Measurements from ENCODE around the gene RBPJL. TPM values are rescaled to one million over a fixed set of nuclear protein-coding genes. Genes with fewer than 3 reads are reported as not detected.

RBPJL gene
- total RNA-seq, 2 experiments from 2014 or later: not detected

- Mint-ChIP-seq H3K4me3 (no peak overlapping the region), H3K27ac (no peak overlapping the region), H3K27me3 (peaks cover 15% of the 10 kb centered on the region), H3K9me3 (no peaks in the 10 kb centered on the region), H3K4me1 (ENCODE audit: low read depth) (no peaks in the 10 kb centered on the region), H3K36me3 (ENCODE audit: low read depth) (no peaks in the 10 kb centered on the region)
- intact Hi-C loops (cut with micrococcal nuclease): no loop called here
- POLR2A ChIA-PET: no interaction called here
- DNase-seq (no peak), ATAC-seq (no peak)
- no peak for TF ChIP-seq CTCF (IDR thresholded peaks at IDR 0.05)
- CTCF ChIA-PET: interaction anchor here (1.7 kb wide), 1 partner anchor 31 kb away, joined by 5 read pairs; no protein-coding TSS in a partner anchor
Observed at GRCh38 chr20:45263556-45264266, 42.9 kb upstream of the RBPJL start.

- DNase-seq: no peak
- Mint-ChIP-seq H3K4me1 (ENCODE audit: low read depth) (no peaks in the 10 kb centered on the region), H3K4me3 (no peak overlapping the region), H3K36me3 (ENCODE audit: low read depth) (no peaks in the 10 kb centered on the region), H3K9me3 (no peaks in the 10 kb centered on the region), H3K27ac (no peak overlapping the region), H3K27me3 (peaks cover 23% of the 10 kb centered on the region)
- no peak for TF ChIP-seq CTCF (IDR thresholded peaks at IDR 0.05)
- intact Hi-C loops (cut with micrococcal nuclease): no loop called here
- ChIA-PET CTCF (no interaction called here), POLR2A (no interaction called here)
- ATAC-seq: no peak
Observed at GRCh38 chr20:45266977-45267376, 39.7 kb upstream of the RBPJL start.

GRCh38 chr20:45268531-45268930 lies 38.1 kb upstream of the RBPJL start:
- ATAC-seq: no peak
- Mint-ChIP-seq H3K4me1 (ENCODE audit: low read depth) (no peaks in the 10 kb centered on the region), H3K4me3 (no peak overlapping the region), H3K27me3 (peaks cover 28% of the 10 kb centered on the region), H3K36me3 (ENCODE audit: low read depth) (no peaks in the 10 kb centered on the region), H3K27ac (no peak overlapping the region), H3K9me3 (no peaks in the 10 kb centered on the region)
- ChIA-PET CTCF (interaction anchor here (1.1 to 1.7 kb wide), 5 partner anchors 22 to 130 kb away, joined by 3 to 10 read pairs (median 5); no protein-coding TSS in a partner anchor), POLR2A (no interaction called here)
- intact Hi-C loops (cut with micrococcal nuclease): no loop called here
- no peak for TF ChIP-seq CTCF (IDR thresholded peaks at IDR 0.05)
- no peak for DNase-seq

GRCh38 chr20:45269056-45269455 lies 37.6 kb upstream of the RBPJL start:
- Mint-ChIP-seq H3K27me3 (peaks cover 32% of the 10 kb centered on the region), H3K4me1 (ENCODE audit: low read depth) (no peaks in the 10 kb centered on the region), H3K36me3 (ENCODE audit: low read depth) (no peaks in the 10 kb centered on the region), H3K27ac (no peak overlapping the region), H3K4me3 (no peak overlapping the region), H3K9me3 (no peaks in the 10 kb centered on the region)
- TF ChIP-seq CTCF (IDR thresholded peaks at IDR 0.05): no peak
- DNase-seq: no peak
- ChIA-PET CTCF (interaction anchor here (1.1 to 1.7 kb wide), 5 partner anchors 21 to 130 kb away, joined by 3 to 10 read pairs (median 5); no protein-coding TSS in a partner anchor), POLR2A (no interaction called here)
- no peak for ATAC-seq
- intact Hi-C loops (cut with micrococcal nuclease): no loop called here

GRCh38 chr20:45269754-45270270 lies 36.8 kb upstream of the RBPJL start:
- DNase-seq: no peak
- CTCF ChIA-PET: interaction anchor here (1.5 to 1.7 kb wide), 3 partner anchors 21 to 40 kb away, joined by 3 to 10 read pairs (median 7); no protein-coding TSS in a partner anchor
- H3K36me3 Mint-ChIP-seq (ENCODE audit: low read depth): no peaks in the 10 kb centered on the region
- intact Hi-C loops (cut with micrococcal nuclease): no loop called here
- H3K4me3 Mint-ChIP-seq: no peak overlapping the region
- peaks cover 33% of the 10 kb centered on the region for H3K27me3 Mint-ChIP-seq
- POLR2A ChIA-PET: no interaction called here
- ATAC-seq: no peak
- no peaks in the 10 kb centered on the region for H3K4me1 Mint-ChIP-seq (ENCODE audit: low read depth)
- H3K9me3 Mint-ChIP-seq: no peaks in the 10 kb centered on the region
- no peak for TF ChIP-seq CTCF (IDR thresholded peaks at IDR 0.05)
- no peak overlapping the region for H3K27ac Mint-ChIP-seq
